WTC11 (cell line): ENCODE data around the gene TACR2. TPM values are rescaled to one million over a fixed set of nuclear protein-coding genes. Genes with fewer than 3 reads are reported as not detected.

ENCODE experiments used
- ATAC-seq: fragments of 200-7000 bp; cut with Tn5 transposase; 2 replicates; pipeline ENCODE4 v1.10.0; 2021; ENCODE audit warnings: mild to moderate bottlenecking, moderate library complexity
- CTCF ChIA-PET: fragments of 300-600 bp; sonication (Branson Sonifier 250); formaldehyde crosslinking; loops from one replicate; lab custom pipeline; 2021; ENCODE audit warnings: antibody characterized with exemption; lab: Charles Lee
- POLR2A ChIA-PET: fragments of 350-600 bp; sonication (Branson Sonifier 250); formaldehyde crosslinking; loops from one replicate; lab custom pipeline; 2021; ENCODE audit warnings: antibody characterized with exemption; lab: Charles Lee
- DNase-seq: peaks from one replicate; pipeline ENCODE4 v3.0.0; 2021; ENCODE audit warnings: low spot score
- H3K27ac Mint-ChIP-seq: 2 replicates; pipeline ENCODE4 v1.8.0; 2021; ENCODE audit warnings: mixed read lengths
- H3K27me3 Mint-ChIP-seq: 2 replicates; pipeline ENCODE4 v1.8.0; 2021; ENCODE audit warnings: low read depth, mild to moderate bottlenecking, moderate library complexity, mixed read lengths
- H3K36me3 Mint-ChIP-seq: 2 replicates; pipeline ENCODE4 v1.8.0; 2021; ENCODE audit warnings: mixed read lengths
- H3K4me1 Mint-ChIP-seq: 2 replicates; pipeline ENCODE4 v1.8.0; 2022; ENCODE audit warnings: mixed read lengths
- H3K4me3 Mint-ChIP-seq: 2 replicates; pipeline ENCODE4 v1.8.0; 2021; ENCODE audit warnings: mild to moderate bottlenecking, moderate library complexity, mixed read lengths
- H3K9me3 Mint-ChIP-seq: 2 replicates; pipeline ENCODE4 v1.8.0; 2021; ENCODE audit warnings: mixed read lengths
- AR ChIP-seq: fragments of 250-450 bp; sonication (Bioruptor Pico); IDR thresholded peaks from 2 replicates; pipeline ENCODE4 v1.9.0; 2021; ENCODE audit warnings: mild to moderate bottlenecking
- ATF1 ChIP-seq: sonication (generic); formaldehyde crosslinking; IDR thresholded peaks from 2 replicates; pipeline ENCODE4 v1.8.1; 2023; ENCODE audit warnings: mild to moderate bottlenecking, moderate library complexity, missing genetic modification reagents
- ERG ChIP-seq: fragments of 250-450 bp; sonication (Bioruptor Pico); IDR thresholded peaks from 2 replicates; pipeline ENCODE4 v1.8.0; 2021; ENCODE audit warnings: mild to moderate bottlenecking
- ESRRA ChIP-seq: sonication (generic); formaldehyde crosslinking; IDR thresholded peaks from 2 replicates; pipeline ENCODE4 v1.8.1; 2022; ENCODE audit warnings: mild to moderate bottlenecking, missing genetic modification reagents, borderline replicate concordance
- FOXJ3 ChIP-seq: sonication (generic); formaldehyde crosslinking; IDR thresholded peaks from 2 replicates; pipeline ENCODE4 v1.9.0; 2021; ENCODE audit warnings: missing genetic modification reagents, mild to moderate bottlenecking, borderline replicate concordance
- GRHL2 ChIP-seq: fragments of 250-450 bp; sonication (Bioruptor Pico); IDR thresholded peaks from 2 replicates; pipeline ENCODE4 v1.8.0; 2022; ENCODE audit warnings: mild to moderate bottlenecking, moderate library complexity; ENCODE audit not compliant: insufficient replicate concordance, severe bottlenecking
- GTF2I ChIP-seq: fragments of 250-450 bp; sonication (Bioruptor Pico); conservative IDR thresholded peaks from 2 replicates; pipeline ENCODE4 v1.4.0; 2021; ENCODE audit warnings: mild to moderate bottlenecking
- KAT7 ChIP-seq: sonication (generic); formaldehyde crosslinking; IDR thresholded peaks from 2 replicates; pipeline ENCODE4 v1.8.1; 2023; ENCODE audit warnings: missing genetic modification reagents, mild to moderate bottlenecking, borderline replicate concordance
- MLX ChIP-seq: sonication (generic); formaldehyde crosslinking; IDR thresholded peaks from 2 replicates; pipeline ENCODE4 v1.8.1; 2023; ENCODE audit warnings: mild to moderate bottlenecking, missing genetic modification reagents, moderate library complexity
- MYBL2 ChIP-seq: sonication (generic); formaldehyde crosslinking; IDR thresholded peaks from 2 replicates; pipeline ENCODE4 v1.8.1; 2023; ENCODE audit warnings: mild to moderate bottlenecking, moderate library complexity, missing genetic modification reagents
- OVOL2 ChIP-seq: fragments of 250-450 bp; sonication (Bioruptor Pico); IDR thresholded peaks from 2 replicates; pipeline ENCODE4 v1.9.0; 2021; ENCODE audit warnings: mild to moderate bottlenecking, borderline replicate concordance
- PRDM15 ChIP-seq: sonication (generic); formaldehyde crosslinking; IDR thresholded peaks from 2 replicates; pipeline ENCODE4 v1.8.0; 2022; ENCODE audit warnings: missing genetic modification reagents
- RORB ChIP-seq: fragments of 250-450 bp; sonication (Bioruptor Pico); IDR thresholded peaks from 2 replicates; pipeline ENCODE4 v1.9.0; 2021; ENCODE audit warnings: mild to moderate bottlenecking
- SOX15 ChIP-seq: fragments of 250-450 bp; sonication (Bioruptor Pico); IDR thresholded peaks from 2 replicates; pipeline ENCODE4 v1.9.0; 2021; ENCODE audit warnings: mild to moderate bottlenecking
- TEAD1 ChIP-seq: sonication (generic); formaldehyde crosslinking; IDR thresholded peaks from 2 replicates; pipeline ENCODE4 v1.8.0; 2022; ENCODE audit warnings: mild to moderate bottlenecking, missing genetic modification reagents
- USF1 ChIP-seq: sonication (generic); formaldehyde crosslinking; IDR thresholded peaks from 2 replicates; pipeline ENCODE4 v1.8.0; 2022; ENCODE audit warnings: mild to moderate bottlenecking, missing genetic modification reagents
- ZNF317 ChIP-seq: sonication (generic); formaldehyde crosslinking; IDR thresholded peaks from 2 replicates; pipeline ENCODE4 v1.8.1; 2023; ENCODE audit warnings: low read depth, mild to moderate bottlenecking, moderate library complexity, missing genetic modification reagents, borderline replicate concordance
- ZNF423 ChIP-seq: fragments of 250-450 bp; sonication (Bioruptor Pico); IDR thresholded peaks from 2 replicates; pipeline ENCODE4 v2.1.2; 2022; ENCODE audit warnings: mild to moderate bottlenecking, moderate library complexity
- total RNA-seq: library from RNA; stranded (reverse); gene quantifications from 3 replicates; pipeline ENCODE4 v1.2.3, GENCODE V29; 2021

Gene TACR2
- total RNA-seq, 1 experiment from 2014 or later = 0.20 TPM

GRCh38 chr10:69419744-69420126, 3.0 kb upstream of the TACR2 start:
- H3K27me3 Mint-ChIP-seq = peaks cover 2% of the 10 kb centered on the region; the same call in 1 of the 2 replicates
- DNase-seq = no peak
- H3K4me1 Mint-ChIP-seq = peaks cover 4% of the 10 kb centered on the region; the same call in 1 of the 2 replicates
- H3K4me3 Mint-ChIP-seq = no peak overlapping the region
- H3K36me3 Mint-ChIP-seq = no peaks in the 10 kb centered on the region
- POLR2A ChIA-PET = no interaction called here
- CTCF ChIA-PET = interaction anchor here (0.5 to 4.8 kb wide), 5 partner anchors 11 to 117 kb away, joined by 3 to 19 read pairs (median 3); no protein-coding TSS in a partner anchor
- no peak for TF ChIP-seq RORB (CRISPR knock-in tag)
- no peak for TF ChIP-seq ZNF317 (CRISPR knock-in tag)
- no peak for TF ChIP-seq PRDM15 (CRISPR knock-in tag)
- no peak for TF ChIP-seq ATF1 (CRISPR knock-in tag)
- no peak for TF ChIP-seq FOXJ3
- no peak for TF ChIP-seq TEAD1
- TF ChIP-seq MLX = no peak
- TF ChIP-seq USF1 (CRISPR knock-in tag) = no peak
- no peak for TF ChIP-seq AR (CRISPR knock-in tag)
- no peak for TF ChIP-seq MYBL2
- TF ChIP-seq GRHL2 = no peak
- no peak for TF ChIP-seq SOX15 (CRISPR knock-in tag)
- no peak for TF ChIP-seq ERG (CRISPR knock-in tag)
- no peak for TF ChIP-seq ZNF423 (CRISPR knock-in tag)
- no peak for TF ChIP-seq OVOL2 (CRISPR knock-in tag)
- TF ChIP-seq GTF2I (CRISPR knock-in tag) = no peak
- no peak for TF ChIP-seq ESRRA (CRISPR knock-in tag)
- TF ChIP-seq KAT7 = no peak
- no peak overlapping the region for H3K27ac Mint-ChIP-seq
- H3K9me3 Mint-ChIP-seq = no peaks in the 10 kb centered on the region
- ATAC-seq = no peak
